ENCODE data around the gene ZNF81.

GRCh38 chrX:47854474-47854873 is 17.8 kb downstream of the ZNF81 start:
- TF ChIP-seq, protein P1, sequence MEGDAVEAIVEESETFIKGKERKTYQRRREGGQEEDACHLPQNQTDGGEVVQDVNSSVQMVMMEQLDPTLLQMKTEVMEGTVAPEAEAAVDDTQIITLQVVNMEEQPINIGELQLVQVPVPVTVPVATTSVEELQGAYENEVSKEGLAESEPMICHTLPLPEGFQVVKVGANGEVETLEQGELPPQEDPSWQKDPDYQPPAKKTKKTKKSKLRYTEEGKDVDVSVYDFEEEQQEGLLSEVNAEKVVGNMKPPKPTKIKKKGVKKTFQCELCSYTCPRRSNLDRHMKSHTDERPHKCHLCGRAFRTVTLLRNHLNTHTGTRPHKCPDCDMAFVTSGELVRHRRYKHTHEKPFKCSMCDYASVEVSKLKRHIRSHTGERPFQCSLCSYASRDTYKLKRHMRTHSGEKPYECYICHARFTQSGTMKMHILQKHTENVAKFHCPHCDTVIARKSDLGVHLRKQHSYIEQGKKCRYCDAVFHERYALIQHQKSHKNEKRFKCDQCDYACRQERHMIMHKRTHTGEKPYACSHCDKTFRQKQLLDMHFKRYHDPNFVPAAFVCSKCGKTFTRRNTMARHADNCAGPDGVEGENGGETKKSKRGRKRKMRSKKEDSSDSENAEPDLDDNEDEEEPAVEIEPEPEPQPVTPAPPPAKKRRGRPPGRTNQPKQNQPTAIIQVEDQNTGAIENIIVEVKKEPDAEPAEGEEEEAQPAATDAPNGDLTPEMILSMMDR (IDR thresholded peaks at IDR 0.05; ENCODE audit: low read depth, low read length), result peak; percentile 48
- TF ChIP-seq EZH2phosphoT487 (IDR thresholded peaks at IDR 0.05; ENCODE audit: low read depth), result no peak

Measured in OCI-LY3 (cell line).